HG03342 (cell line): ENCODE measurements around the gene MPP2.
"Not testable (repeated sequence)": the region's sequence is repeated elsewhere in the genome, so short reads cannot be mapped to it uniquely, and the experiment has no call there.

Source experiments
- ATAC-seq: cut with Tn5 transposase; IDR thresholded peaks from one replicate; pipeline ENCODE4 v1.9.1; 2021; ENCODE audit warnings: mild to moderate bottlenecking, moderate library complexity; ENCODE audit not compliant: unreplicated experiment

The MPP2 gene

DNA sequence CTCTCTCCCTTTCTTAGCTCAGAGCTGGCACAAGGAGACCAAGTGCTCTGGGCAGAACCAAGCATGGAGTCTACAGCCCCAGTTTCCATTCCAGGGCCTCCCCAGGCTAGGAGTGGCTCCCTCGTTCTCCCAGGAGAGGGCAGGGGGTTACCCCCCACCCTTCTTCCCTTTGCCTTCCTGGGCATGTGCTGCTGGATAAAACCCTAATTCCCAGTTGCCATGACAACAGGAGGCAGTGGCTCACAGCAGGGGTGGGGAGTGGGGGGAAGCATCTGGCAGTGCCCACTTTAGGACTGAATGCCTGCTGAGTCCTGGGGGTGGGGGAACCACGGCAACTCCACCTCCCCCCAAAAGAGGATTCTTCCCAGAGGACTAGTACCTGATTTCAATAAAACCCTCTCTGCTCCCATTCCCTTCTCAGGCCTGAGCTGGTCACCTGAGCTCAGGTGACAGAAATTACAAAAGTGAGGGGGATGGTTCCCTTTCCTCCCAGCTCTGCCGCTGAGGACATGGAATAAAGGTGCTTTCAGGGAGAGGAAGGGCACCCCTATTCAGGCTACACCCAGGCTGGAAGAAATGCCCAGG, 1.8 kb downstream of the MPP2 start:
- no peak for ATAC-seq

- ATAC-seq = no peak
These were observed 5.3 kb downstream of the MPP2 start for GRCh38 chr17:43901861-43902589.

DNA sequence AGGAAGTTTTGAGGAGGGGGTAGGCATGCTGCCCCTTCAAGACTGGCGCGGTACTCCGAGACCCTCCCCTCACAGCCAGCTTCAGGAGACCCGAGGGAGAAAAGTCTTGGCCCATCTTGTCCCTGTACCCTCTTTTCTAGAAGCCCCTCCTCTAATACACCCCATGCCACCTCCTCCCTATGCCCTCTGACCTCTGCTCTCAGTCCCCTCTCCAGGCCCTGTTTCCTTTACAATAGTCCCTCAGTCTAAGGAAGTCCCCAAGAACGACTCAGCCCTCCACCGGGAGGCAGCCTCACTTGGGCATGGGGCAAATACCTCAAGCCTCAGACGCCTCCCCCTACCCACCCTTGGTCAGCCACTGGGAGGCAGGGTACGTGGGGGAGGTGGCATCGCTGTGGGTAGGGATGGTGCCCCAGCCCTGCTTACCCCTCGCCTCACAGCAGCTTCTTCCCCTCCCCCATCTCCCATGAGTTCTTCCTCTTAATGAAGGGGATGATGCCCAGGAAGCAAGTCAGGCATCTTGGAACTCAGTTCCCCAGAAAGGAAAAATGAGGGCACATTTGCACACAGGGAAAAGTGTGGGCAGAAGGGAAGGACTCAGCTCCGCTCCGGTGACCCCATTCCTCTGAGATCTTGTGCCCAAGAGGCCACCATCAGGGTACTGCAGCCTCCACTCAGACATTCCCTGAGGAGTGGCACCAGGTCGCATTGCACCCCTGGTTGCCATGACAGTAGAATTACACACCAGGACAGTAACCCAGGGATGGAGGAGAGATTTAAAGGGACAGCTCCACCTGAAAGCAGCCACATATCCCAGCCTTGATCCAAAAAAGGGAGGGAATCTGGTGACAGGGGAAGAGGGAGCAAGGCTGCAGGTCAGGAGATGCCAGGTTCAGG, 6.2 kb downstream of the MPP2 start:
- ATAC-seq = no peak

DNA sequence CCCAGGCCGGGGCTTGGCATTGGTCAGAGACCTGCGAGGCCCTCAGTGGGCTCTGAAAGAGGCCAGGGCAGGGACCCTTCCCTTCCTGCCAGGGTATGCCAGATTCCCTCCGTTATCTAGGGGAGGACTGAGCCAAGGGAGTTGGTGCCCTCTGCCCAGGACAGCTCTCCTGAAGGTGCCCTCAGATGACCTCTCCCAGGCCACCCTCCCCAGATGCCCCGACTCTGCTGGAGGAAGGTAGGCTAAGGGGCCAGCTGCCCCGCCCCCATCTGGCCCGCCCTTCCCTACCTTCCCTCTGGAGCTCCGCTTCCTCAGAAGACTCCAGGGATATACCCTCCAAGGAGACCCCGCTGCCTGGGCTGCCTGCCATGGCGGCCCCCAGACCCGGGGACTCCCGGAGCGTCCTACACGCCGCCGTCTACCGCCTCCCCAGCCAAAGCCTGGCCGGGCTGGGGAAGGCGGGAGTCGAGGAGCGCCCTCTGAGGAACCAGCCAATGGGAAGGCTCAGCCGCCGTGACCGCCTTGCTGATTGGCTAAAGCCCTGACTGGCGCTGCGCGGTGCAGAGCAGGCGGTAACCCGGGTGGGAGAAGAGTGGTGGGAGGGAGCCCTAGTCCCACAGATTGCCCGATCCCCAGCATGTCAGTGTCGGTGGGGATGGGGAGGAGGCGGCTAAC, 7.0 kb downstream of the MPP2 start:
- ATAC-seq = peak; percentile 57

- ATAC-seq = no peak
These were observed 8.9 kb downstream of the MPP2 start for GRCh38 chr17:43898446-43898845.

GRCh38 chr17:43897831-43898230, 9.5 kb downstream of the MPP2 start:
- ATAC-seq = no peak

DNA sequence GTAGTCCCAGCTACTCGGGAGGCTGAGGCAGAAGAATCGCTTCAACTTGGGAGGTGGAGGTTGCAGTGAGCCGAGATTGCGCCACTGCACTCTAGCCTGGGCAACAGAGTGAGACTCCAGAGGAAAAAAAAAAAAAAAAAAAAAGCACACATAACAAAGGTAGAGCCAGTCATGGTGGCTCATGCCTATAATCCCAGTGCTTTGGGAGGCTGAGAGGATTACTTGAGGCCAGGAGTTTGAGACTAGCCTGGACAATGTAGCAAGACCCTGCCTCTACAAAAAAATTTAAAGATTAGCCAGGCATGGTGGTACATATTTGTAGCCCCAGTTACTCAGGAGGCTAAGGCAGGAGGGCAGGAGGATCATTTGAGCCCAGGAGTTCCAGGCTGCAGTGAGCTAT, 12.8 kb downstream of the MPP2 start:
- ATAC-seq = not testable (repeated sequence)

- no peak for ATAC-seq
These were observed 14.7 kb downstream of the MPP2 start for GRCh38 chr17:43892647-43892952.

DNA sequence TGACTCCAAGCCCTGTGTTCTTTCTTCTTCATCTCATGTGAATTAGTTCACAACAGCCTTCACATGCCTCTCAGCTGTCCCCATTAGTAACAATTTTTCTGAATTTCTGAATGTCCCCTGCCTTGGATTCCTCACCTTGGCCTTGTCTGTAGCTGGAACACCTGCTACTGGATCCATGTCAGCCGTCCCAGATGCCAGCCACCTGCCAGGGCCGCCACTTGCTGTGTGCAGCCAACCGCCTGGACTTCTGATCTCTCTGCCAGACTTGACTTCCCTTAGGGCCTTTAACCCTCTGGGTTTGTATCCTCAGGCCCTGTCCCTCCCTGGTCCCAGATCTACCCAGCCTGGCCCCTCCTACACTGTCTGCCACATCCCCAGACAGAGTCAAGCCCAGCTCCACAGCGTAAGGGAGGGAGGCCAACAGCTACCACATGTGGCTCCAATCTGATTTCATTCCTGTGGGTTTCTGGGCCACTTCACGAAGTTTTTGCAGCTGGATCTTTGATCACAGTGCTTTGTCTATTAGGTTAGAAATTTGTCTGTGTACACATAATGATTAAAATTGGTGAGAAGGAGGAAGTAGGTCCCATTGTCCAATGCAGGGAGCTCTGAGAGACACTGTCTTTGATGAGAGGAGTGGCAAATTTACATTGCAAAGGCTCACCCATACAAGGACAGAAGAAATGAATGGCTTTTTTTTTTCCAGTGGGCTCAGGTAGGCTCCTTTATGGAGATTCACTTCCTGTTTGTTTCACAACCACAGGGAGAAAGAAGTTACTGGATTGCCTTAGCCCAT, 15.3 kb downstream of the MPP2 start:
- no peak for ATAC-seq

GRCh38 chr17:43890240-43890639, 17.1 kb downstream of the MPP2 start:
- ATAC-seq = no peak

DNA sequence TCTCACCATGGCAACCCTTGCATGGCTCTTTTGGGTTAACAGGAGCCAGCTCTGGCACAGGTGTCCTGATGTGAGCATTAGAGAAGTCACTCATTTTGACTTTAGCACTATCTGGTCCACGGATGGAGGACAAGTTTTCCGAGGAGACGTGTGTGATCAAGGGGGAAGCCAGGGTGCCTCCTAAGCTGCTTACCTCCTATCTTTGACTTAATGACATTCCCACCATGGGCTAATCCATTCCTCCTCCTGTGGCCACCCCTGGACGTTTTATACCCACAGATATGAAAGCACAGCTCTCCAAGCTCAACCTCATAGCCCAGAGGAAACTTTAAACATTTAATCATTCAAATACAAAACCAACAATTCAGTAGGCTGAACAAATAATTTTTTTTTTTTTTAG, 18.8 kb downstream of the MPP2 start:
- ATAC-seq = no peak

- ATAC-seq = no peak
These were observed 24.4 kb downstream of the MPP2 start for GRCh38 chr17:43882761-43883415.

DNA sequence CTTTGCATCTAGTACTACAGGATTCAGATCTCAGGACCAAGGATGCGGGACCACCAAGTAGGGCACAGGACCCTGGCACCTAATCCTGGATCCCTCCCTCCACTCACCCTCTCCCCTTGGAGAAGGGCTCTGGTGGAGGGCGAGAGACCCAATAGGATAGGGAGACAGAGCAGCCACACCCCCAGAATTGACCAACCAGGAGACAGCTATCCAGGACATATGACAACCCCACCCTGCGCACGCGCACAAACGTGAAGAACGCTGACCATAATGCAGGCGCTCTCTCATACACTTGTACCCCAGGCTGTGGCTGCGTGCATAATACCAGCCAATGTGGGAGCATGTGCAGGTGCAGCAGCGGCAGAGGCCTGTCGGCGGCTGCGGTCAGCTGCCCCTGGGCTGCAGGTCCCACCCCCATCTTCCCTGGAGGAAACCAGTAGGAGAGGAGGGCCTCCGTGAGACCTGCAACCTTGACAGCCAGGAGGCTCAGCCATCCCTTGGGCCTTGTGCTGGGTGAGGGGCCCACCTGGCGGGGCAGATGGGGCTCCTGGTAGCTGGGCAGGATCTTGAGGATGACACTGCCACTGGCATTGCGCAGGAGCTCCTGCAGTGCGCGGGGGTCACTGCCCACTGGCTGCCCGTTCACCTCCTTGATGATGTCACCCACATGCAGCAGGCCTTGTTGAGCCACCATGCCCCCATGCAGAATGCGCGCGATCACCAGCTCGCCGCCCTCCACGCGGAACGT, 25.4 kb downstream of the MPP2 start:
- ATAC-seq = no peak

DNA sequence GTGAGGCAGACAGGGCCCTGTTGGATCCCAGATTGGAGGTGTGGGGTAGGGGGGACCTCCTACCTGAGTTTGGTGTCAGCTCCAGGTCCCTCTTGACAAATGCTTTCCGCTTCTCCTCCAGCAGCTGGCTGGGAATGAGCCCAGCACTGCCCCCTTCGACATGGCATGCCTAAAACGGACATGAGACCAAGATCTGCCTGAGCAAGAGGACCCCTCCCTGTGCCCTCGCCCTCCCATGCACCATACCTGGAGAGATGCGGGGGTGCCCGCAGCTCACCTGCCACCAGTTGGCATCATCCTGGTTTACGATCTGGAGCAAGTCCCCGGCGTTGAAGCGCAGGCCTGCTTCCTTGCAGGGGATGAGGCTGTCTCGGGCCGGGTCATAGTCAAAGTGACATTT, 26.2 kb downstream of the MPP2 start:
- ATAC-seq = no peak

- ATAC-seq = no peak
These were observed 26.8 kb downstream of the MPP2 start for GRCh38 chr17:43880420-43880991.

- no peak for ATAC-seq
These were observed 27.5 kb downstream of the MPP2 start for GRCh38 chr17:43879723-43880419.

- no peak for ATAC-seq
These were observed 28.8 kb downstream of the MPP2 start for GRCh38 chr17:43878260-43879175.
